Hematopoietic multipotent progenitor cell (in vitro differentiated cells): ENCODE measurements around the gene IL20RA. TPM values are rescaled to one million over a fixed set of nuclear protein-coding genes. Genes with fewer than 3 reads are reported as not detected.

Experiments used
- DNase-seq, 3 donors: peaks; one replicate each; pipeline ENCODE4 v3.0.0-alpha.2; 2011 to 2015; ENCODE audit warnings: low read depth in 2 of 3, low spot score in 2 of 3
- total RNA-seq: library from RNA; depleted of rRNA; stranded (reverse); fragments of >200 nt; gene quantifications from one replicate; pipeline ENCODE4 v1.2.3, GENCODE V29; 2012

Gene IL20RA
- total RNA-seq, 1 donor = not detected

DNA sequence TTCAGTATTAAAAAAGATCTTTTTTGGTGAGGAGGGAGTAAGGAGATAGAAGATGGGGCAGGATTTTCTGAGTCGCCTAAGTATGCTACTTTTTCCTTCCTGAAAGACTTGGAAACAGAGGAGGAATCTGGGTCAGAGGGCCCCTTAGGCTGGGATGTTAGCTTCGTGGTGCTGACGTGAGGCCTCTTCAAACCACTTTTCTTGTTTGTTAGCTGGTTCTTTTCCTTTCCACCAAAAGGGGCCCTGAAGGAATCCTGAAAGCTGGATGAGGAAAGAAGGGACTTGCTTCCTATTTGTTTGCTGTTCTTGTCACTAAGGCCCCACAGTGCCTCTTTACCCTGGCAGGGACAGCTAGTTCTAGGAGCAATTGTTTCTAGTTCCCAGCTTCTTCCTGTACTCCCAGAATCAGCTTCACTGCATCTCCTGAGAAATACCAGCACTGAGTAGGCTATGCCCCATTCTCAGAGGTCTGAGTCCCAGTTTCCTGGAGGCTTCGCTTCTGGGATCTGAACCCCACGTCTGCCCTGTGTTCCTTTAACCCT lies 2.2 kb upstream of the IL20RA start:
- DNase-seq = no peak

DNA sequence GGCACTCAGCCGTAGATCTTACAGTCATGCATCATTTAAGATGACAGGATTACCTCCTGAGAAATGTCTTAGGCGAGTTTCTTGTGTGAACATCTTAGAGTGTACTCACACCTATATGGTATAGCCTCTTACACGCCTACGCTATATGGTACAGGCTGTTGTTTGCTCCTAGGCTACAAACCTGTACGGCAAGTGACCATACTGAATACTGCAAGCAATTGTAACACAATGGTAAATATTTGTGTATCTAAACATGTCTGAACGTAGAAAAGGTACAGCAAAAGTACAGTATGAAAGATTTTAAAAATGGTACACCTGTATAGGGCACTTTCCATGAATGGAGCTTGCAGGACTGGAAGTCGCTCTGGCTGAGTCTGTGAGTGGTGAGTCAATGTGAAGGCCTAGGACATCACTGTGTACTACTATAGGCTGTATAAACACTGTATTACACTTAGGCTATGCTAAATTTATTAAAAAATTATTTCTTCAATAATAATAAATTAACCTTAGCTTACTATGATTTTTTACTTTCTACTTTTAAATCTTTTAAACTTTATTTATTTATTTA lies 541 bp upstream of the IL20RA start:
- no peak for DNase-seq

DNA sequence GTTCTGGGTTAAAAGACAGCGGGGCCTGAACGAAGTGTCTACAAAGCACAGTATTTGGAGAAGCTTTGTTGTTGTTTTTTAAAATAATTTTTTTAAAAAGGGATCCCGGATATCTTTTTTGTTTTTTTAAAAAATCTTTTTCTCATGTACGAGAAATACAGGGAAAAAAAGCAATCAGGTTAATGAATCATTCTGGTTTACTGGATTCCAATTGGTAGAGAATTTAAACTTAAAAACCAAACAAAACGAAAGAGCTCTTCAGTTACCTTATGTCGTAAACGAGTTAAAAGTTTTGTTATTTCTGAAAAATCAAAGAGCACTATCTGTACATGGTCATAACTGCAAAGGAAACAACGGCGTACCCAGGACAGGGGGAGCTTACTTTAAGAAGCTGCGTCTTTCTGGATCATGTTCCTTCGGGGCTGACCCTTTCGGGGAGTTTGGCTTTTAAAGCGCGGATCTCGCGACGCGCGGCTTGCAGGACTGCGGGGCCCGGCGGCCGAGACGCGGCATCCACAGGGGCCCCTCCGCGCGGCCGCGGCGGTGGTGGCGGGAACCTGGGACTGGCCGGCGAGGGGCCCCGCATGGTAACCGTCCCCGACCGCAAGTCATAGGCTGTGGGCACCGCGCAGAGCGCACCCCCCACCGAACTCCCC lies 927 bp downstream of the IL20RA start:
- peak in 2 of 3 donors; percentile 27 to 43 for DNase-seq

DNA sequence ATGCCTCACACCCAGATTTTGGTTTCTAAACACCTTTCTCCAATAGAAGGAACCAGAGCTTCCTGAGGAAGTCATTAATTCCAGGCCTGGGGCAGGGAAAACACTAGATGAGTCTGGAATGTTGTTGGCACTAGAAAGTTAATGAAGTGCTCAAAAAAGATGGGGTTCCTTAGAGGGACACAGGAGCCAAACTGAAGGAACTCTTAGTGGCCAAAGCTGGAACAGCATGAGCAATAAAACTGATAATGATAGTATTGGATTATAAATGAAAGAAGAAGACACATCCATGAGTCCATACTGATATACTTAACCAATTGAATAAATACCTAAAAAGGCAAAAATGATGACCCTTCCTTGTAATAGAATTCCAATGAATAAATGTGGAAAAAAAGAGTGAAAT lies 4.4 kb downstream of the IL20RA start:
- no peak for DNase-seq

DNA sequence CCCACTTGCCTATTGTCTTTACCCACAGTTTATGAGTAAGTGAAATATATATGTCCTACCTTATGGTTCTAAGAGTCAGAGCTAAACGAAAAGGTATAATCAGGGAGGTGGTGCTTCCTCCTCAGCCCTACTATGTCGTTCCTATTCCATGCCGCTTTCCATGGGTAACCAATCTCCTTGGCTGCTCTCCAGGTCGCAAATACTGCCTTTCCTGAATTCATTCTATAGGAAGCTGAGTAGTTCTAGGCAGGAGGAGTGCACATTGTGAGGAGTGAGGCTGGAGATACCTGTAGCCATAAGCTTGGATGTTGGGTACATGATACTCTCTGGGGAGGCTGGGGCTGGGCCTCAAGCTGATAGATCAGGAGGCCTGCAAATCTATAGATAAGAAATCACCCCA lies 5.8 kb downstream of the IL20RA start:
- DNase-seq = no peak

DNA sequence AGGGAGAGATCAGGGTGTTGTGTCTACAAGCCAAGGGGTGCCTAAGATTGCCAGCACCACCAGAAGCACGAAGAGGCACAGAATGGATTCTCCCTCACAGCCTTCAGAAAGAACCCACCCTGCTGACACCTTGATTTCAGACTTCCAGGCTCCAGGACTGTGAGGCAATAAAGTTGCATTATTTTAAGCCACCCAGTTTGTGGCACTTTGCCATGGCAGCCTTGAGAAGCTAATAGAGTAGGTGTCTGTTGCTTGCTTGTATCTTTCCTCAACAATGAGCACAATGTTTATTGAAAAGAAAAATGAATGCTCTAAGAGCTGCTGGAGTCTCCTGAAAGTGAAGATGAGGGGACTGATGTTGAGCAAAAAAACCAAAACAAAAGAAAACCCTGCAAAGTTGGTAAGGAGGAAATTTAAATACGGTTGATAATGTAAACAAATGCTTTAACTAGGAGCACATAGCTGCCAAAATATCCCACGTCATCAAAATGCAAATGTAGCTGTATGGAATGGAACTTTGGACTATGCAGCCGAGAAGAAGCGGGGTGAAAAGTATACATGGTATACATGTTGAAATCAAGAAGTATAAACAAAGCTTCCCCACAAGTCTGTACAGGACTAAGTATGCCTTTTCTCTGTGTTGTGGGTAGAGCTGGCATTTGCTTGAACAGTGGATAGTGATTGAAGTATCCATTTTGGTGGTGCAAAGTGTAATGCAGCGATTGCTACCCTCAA lies 8.0 kb downstream of the IL20RA start:
- DNase-seq = no peak

DNA sequence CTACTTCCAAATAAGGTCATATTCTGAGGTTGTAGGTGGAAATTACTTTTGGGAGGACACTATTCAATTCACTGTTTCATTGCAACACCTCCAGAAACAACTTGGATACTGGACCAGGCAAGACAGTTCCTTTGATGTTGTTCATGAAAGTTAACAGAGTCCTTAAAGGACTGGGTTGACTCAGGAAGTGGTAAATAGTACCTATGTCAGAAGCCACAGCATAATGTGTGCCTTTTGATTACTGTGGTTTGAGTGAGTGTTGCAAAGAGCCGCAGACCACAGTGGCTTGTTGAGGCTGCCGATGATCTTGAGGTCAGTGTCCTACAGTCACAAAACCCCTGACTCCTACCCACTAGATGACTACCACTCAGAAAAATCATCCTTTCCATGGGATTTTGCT lies 10.9 kb downstream of the IL20RA start:
- DNase-seq = peak in 2 of 3 donors; percentile 76 to 91

DNA sequence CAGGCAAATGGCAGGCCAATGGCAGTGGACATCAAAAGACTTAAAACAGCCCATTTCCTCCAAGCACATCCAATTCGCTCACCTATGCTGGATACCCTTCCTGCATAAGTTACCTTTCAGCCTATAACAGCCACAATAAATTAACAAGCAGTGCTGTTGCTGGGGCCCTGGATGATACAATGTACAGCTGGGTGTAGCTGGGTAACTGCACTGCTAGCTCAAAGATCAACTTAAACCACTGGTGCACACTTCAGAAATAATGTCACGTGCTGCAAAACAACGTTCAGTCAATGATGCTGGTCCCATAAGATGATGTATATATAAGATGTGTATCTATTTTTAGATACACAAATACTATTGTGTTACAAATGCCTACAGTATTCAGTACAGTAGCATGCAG lies 13.6 kb downstream of the IL20RA start:
- no peak for DNase-seq

DNA sequence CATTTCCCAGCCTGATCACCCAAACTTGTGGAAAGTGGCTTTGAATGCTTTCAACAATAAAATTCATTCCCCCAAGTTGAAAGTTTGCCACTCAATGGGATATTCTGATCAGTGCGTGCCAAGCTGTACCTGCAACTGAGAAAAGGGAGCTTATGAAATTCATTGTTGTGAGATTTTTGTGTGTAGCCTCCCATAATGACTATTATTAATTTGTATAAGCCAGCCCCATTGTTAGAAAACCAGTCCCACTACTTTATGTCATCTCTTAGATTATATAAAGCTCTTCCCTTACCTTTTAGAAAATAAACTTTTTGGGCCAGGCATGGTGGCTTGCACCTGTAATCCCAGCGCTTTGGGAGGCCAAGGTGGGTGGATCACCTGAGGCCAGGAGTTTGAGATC lies 15.9 kb downstream of the IL20RA start:
- no peak for DNase-seq

DNA sequence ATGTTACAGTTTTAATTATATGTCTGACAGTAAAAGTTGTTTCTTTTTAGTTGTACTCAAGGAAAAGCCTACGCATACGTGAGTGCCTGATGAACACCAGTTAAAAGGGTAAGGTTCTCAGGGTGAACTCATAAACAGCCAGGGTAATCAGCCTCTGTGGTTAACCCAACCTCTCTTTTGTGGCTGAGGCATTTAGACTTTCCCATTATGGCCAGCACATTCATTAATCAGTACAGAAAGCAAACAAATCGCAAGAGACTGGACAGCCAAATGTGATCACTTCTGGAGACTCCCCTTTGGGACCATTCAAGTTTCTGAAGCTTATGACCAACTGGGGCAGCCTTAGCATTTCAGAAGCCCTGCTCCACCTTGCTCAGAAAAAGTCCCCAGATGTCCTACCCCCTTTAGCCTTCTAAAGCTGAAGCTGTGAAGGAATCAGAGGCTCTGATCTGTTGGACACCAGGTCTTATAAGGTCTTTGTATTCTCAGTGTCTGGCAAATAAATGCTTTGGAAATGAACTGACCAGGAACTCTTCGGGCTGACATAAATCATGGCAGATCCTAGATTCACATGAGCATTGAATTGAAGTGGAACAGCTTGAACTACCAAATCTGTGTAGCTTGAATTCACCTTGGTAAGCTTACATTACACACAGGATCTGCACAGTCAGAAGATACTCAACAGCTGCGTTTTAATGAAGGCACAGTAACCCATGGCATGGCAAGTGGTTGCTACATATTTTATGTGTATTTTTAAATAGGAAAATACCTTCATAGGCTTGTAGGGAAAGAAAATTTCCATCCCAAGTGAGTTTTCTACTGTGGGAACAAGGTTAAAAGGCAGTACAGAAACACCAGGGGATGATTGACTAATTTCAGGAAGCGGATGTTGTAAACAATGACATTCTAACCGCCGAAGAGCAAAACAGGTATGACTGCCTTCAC lies 18.7 kb downstream of the IL20RA start:
- DNase-seq = no peak

DNA sequence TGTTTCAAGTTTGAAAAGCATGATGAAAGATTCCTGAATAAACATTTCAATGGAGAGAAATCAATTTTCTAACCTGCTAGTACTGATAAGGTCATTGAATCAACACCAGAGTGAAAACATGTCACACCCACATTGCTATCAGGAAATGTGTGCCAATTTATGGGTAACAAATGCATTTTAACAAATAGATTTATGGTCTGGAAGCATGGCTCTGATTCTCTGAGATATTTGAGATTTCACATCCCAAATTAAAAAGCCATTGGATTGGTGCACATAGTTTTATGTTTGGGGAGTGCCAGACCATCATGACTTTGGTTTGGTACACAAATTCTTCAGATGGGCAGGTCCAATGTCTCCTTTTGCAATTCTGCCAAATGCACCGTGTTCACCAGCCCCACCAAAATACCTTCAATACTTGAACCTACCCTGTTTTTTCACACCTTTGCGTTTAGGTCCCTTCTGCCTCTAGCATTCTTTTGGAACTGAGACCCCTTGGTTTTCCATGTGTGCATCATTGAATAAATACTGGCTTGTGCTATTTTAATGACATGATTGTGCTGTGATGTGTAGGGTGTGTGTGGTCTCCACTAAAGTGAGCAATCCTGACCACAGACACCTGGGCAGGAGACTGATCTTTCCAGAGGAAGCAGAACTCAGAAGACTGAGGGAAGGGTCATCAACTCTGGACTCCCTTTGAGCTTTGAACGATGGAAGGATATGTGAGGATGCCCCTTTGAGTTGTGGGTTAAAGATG lies 20.4 kb downstream of the IL20RA start:
- no peak for DNase-seq

DNA sequence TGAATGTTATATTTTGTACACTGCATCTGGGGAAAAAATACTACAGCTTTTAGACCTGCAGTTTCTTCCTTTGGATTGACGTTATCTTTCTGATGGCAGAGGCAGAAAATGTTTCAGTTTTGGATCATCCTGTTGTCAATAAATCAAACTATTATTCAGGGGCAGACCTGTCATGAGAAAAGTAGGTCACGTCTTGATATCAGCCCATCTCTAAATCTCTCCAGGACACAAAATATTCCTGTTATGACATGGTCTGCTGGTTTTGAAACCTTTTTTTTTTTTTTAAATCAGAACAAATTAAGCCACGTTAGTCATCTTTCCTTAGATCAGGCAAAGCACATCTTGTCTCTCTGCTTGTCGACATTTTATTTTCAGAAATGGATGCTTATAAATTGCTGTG lies 24.0 kb downstream of the IL20RA start:
- no peak for DNase-seq

DNA sequence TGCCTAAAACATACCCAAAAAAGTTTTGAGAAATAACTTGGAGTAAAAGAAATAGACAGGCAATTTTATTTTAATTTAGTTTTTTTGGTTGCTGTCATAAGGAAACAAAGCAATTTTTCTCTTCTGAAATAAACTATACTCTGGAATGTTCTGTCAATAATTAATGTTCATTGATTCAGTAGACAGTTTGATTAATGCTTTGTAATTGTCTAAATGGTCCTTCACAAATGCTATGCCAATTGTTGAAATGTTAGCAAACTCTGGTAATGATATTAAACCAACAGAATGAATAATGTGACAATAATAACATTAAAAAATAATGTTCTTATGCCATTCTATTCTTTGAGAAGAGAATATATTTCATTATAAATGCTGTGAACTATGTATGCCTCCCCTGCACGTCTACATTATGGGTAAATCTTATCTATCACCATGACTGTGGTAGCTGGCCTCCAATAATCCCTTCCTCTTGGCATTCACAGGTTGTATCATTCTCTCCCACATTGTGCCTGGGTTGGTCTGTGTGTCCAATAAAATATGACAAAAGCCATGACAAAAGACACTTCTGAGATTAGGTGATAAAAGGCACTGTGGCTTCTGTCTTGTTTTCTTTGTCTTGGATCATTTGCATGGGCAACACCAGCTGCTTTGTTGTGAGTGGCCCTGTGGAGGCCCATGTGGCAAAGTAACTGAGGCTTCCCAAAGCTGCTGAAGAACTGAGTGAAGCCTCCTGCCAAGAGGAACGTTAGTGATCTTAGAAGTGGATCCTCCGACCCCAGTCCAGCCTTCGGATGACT lies 25.1 kb downstream of the IL20RA start:
- no peak for DNase-seq

DNA sequence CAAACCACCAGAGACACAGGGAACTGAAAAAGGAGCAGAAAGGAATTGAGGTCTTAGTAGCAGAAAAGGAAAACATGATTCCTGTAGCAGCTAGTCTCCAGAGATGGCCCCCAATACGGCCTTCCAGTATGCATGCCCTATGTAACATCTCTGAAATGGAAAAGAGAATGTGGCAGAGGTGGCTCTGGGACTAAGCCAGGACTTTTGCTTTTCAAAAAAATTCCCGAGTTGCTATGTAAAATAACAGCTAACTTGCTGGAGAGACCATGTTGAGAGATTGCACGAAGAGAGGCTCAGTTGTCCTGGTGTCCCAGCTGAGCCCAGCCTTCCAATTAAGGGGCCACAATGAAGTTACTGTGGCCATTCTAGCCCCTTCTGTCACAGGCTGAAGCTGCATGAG lies 27.7 kb downstream of the IL20RA start:
- no peak for DNase-seq

DNA sequence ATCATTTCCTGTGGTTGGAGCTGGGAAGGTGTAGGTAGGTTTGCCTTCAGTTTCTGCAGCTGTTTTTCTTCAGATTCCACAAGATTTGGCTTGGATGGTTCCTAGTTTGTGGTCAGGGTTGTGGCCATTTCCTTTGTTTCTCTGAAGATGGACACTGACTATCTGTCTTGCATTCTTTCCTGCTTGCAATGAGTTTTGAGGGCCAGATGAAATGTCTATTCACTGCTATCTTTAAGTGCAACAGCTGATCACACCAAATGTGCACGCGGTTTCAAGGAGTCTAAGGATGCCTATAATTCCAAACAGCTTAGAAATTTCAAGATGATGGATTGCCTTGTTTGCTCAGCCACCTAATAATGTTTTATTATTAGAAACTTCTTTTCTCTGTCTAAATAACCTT lies 28.4 kb downstream of the IL20RA start:
- DNase-seq = no peak

DNA sequence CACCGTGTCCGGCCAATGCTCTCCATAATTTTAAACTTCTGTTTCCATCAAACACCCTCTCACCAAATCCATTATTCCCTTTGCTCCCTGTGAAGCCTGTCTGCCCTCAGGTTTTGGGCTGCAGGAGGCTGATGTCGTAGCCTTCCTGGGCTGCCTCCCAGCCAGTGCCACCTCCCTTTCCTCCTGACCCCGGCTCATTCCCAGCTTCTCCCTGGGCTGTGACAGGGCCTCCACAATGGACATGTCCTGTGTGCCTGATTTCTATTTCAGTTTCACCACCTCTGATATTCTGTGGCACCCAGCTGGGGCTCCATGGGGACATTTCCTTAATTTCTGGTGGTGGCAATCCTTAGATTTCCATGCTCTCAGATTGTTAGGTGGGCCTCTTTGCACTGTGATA lies 28.8 kb downstream of the IL20RA start:
- DNase-seq = no peak

DNA sequence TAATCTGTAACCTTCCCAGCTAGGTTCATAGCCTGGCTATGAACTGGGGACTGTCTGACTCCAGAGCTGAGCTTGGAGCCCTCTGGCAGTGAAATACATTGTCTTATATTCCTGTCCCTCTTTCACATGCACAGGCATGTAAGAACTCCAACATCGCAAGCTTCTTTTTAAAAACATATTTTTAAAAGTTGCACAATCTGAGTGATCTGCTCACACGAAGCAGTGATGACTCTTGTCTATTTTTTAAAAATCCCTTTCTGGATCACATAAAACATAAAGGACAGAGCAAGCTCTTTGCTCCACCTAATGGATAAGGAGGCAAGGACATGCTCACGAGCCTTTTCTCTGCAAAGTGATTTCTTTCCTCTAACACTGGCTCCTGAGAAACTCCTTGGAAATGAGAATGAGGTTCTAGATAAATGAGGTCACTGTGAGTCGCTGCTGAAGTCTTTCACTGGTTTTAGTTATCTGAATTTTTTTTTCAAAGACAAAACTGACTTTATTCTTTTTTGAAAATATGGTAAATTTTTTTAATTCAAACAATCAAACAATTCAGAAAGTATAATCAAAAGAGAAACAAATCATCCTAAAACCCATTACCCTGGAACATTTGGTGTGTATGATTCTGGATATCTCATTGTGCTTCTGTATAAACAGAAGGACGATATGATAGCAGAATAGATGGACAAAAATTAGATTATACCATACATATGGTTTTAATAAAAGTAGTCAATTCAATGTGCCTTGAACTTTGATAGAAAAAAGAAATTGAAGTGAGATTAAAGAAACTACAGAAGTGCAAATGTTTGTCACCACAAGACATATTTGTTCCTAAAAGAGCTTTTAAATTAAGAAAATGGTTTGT lies 30.8 kb downstream of the IL20RA start:
- peak in 1 of 3 donors; percentile 58 for DNase-seq

DNA sequence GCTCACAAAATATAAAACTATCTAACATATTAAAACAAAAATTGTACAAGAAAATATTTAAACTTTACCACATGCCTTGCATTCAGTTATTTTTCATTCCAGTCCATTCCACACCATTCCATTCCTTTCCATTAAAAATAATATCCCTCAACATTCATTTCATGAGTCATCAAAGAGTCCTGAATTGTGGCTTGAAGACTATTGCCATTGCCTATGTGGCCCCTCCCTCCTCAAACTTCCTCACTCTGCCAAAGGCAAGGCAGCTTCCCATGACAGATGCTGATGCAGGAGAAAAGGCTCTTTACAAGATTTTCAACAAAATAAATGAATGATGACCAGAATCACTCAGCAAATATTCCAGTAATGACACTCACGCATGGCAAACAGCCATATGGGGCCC lies 31.7 kb downstream of the IL20RA start:
- no peak for DNase-seq
